ENCODE results near the gene CCL18. TPM values are rescaled to one million over a fixed set of nuclear protein-coding genes. Genes with fewer than 3 reads are reported as not detected.
"Not testable (repeated sequence)": the region's sequence is repeated elsewhere in the genome, so short reads cannot be mapped to it uniquely, and the experiment has no call there.

The CCL18 gene
- total and polyA plus RNA-seq, 2 of the 8 experiments (the other 6 are each of a cell fraction or from before 2014, with no cell fraction given): not detected

DNA sequence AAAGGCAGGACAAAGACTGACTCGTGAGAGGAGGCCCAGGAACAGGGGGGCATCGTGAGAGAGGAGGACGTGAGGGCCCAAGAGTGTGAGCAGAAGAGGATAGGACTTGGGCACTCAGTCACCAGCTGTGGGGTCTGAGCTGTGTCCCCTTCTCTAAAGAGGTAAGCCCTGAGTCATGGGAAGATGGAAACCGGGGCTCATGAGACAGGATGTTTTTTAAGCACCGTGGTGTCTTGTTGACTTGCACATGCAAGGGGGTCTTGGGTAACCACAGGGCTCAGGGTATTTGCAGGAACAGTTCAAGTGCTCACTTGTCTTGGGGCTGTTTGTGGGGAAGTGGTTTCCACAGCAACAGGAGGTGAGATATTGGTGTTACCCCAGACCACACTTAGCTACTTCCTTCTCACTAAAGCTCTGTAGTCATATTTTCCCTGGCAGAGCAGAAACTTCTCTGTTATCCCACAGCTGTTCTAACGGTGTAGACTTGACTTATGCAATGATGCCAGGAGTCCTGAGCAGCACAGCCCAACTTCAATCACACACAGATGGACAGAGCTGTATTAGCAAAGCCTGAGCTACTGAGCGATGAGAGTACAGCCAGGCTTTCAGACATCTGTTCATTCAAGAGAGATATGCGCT lies 18.5 kb downstream of the CCL18 start:
- H3K14ac ChIP-seq (ENCODE audit: insufficient read length); H2BK5ac ChIP-seq (ENCODE audit: low read depth, low read length); H4K20me1 ChIP-seq (replicated peaks in 1 of 2; ENCODE audit: control insufficient read depth in 1 of 2, insufficient read depth in 2 of 2, low read length in 2 of 2); H2BK120ac ChIP-seq (replicated peaks; ENCODE audit: low read depth, low read length); H3K9ac ChIP-seq (replicated peaks in 1 of 4; ENCODE audit: extremely low read depth in 1 of 4, low read depth in 3 of 4, low read length in 3 of 4); H2BK12ac ChIP-seq (ENCODE audit: low read depth, low read length); H3K36me3 ChIP-seq (ENCODE audit: control insufficient read depth in 2 of 4, insufficient read depth in 4 of 4, low read length in 3 of 4); H2AFZ ChIP-seq (ENCODE audit: low read length); H4K91ac ChIP-seq (replicated peaks; ENCODE audit: insufficient read length, low read length); H3K27me3 ChIP-seq (replicated peaks in 1 of 4; ENCODE audit: control insufficient read depth in 3 of 4, extremely low read depth in 1 of 4, insufficient read depth in 3 of 4, low read length in 3 of 4); POLR2A ChIA-PET (ENCODE audit: partially characterized antibody); H3K4me3 ChIP-seq (ENCODE audit: extremely low read depth in 1 of 4, insufficient read depth in 2 of 4, low read depth in 3 of 4, low read length in 4 of 4); H3K79me1 ChIP-seq (ENCODE audit: low read depth, low read length); H3K4me1 ChIP-seq (replicated peaks in 1 of 4; ENCODE audit: control insufficient read depth in 3 of 4, insufficient read depth in 4 of 4, low read length in 3 of 4); H2AK5ac ChIP-seq (ENCODE audit: low read depth, low read length); H3K4ac ChIP-seq (replicated peaks; ENCODE audit: insufficient read length, low read depth, low read length); H3K27ac ChIP-seq (ENCODE audit: low read depth, low read length); H3K79me2 ChIP-seq (ENCODE audit: control insufficient read depth in 1 of 2, insufficient read depth in 2 of 2, low read length in 2 of 2); CTCF ChIA-PET (ENCODE audit: partially characterized antibody); FAIRE-seq; H2BK15ac ChIP-seq (ENCODE audit: low read length); H3K23me2 ChIP-seq (ENCODE audit: low read depth, low read length); H2BK20ac ChIP-seq (ENCODE audit: low read length); H3K4me2 ChIP-seq (ENCODE audit: insufficient read depth in 1 of 2, low read depth in 2 of 2, low read length in 2 of 2); H3K9me3 ChIP-seq (ENCODE audit: insufficient read depth in 2 of 2, low read depth in 1 of 2, low read length in 1 of 2); H4K8ac ChIP-seq (ENCODE audit: extremely low read depth, insufficient read depth, low read length); DNase-seq (ENCODE audit: low read depth in 1 of 2, low spot score in 2 of 2); H3K56ac ChIP-seq (replicated peaks; ENCODE audit: insufficient read length, low read depth, low read length); H3K18ac ChIP-seq (ENCODE audit: extremely low read depth, low read length); H3K23ac ChIP-seq (ENCODE audit: insufficient read length); H4K5ac ChIP-seq (ENCODE audit: insufficient read length, low read depth, low read length): not testable (repeated sequence)
- WGBS, 2 experiments (ENCODE audit: extremely low coverage in 1 of 2, insufficient coverage in 1 of 2, insufficient read length in 1 of 2, insufficient replicate concordance in 2 of 2, low coverage in 1 of 2, low lambda C conversion rate in 2 of 2, missing lambda C conversion rate in 1 of 2): 92% methylated on average over 8 of the region's 8 CpGs; no CpG with 5 or more reads in 1 of the 2 experiments

- H3K23me2 ChIP-seq (ENCODE audit: low read depth, low read length); H3K14ac ChIP-seq (ENCODE audit: insufficient read length); H3K27ac ChIP-seq (ENCODE audit: low read depth, low read length); POLR2A ChIA-PET (ENCODE audit: partially characterized antibody); H3K4me2 ChIP-seq (ENCODE audit: insufficient read depth in 1 of 2, low read depth in 2 of 2, low read length in 2 of 2); H3K18ac ChIP-seq (ENCODE audit: extremely low read depth, low read length); H4K8ac ChIP-seq (ENCODE audit: extremely low read depth, insufficient read depth, low read length); H2BK20ac ChIP-seq (ENCODE audit: low read length); CTCF ChIA-PET (ENCODE audit: partially characterized antibody); H2BK120ac ChIP-seq (replicated peaks; ENCODE audit: low read depth, low read length); H3K79me2 ChIP-seq (ENCODE audit: control insufficient read depth in 1 of 2, insufficient read depth in 2 of 2, low read length in 2 of 2); H3K9me3 ChIP-seq (ENCODE audit: insufficient read depth in 2 of 2, low read depth in 1 of 2, low read length in 1 of 2); H2BK12ac ChIP-seq (ENCODE audit: low read depth, low read length); H2AFZ ChIP-seq (ENCODE audit: low read length); H2AK5ac ChIP-seq (ENCODE audit: low read depth, low read length); H3K79me1 ChIP-seq (ENCODE audit: low read depth, low read length); H4K91ac ChIP-seq (replicated peaks; ENCODE audit: insufficient read length, low read length); H3K9ac ChIP-seq (replicated peaks in 1 of 4; ENCODE audit: extremely low read depth in 1 of 4, low read depth in 3 of 4, low read length in 3 of 4); FAIRE-seq; H3K23ac ChIP-seq (ENCODE audit: insufficient read length); H2BK5ac ChIP-seq (ENCODE audit: low read depth, low read length); H3K56ac ChIP-seq (replicated peaks; ENCODE audit: insufficient read length, low read depth, low read length); H3K36me3 ChIP-seq (ENCODE audit: control insufficient read depth in 2 of 4, insufficient read depth in 4 of 4, low read length in 3 of 4); H3K27me3 ChIP-seq (replicated peaks in 1 of 4; ENCODE audit: control insufficient read depth in 3 of 4, extremely low read depth in 1 of 4, insufficient read depth in 3 of 4, low read length in 3 of 4); H3K4me1 ChIP-seq (replicated peaks in 1 of 4; ENCODE audit: control insufficient read depth in 3 of 4, insufficient read depth in 4 of 4, low read length in 3 of 4); DNase-seq (ENCODE audit: low read depth in 1 of 2, low spot score in 2 of 2); H4K20me1 ChIP-seq (replicated peaks in 1 of 2; ENCODE audit: control insufficient read depth in 1 of 2, insufficient read depth in 2 of 2, low read length in 2 of 2); H4K5ac ChIP-seq (ENCODE audit: insufficient read length, low read depth, low read length); H3K4me3 ChIP-seq (ENCODE audit: extremely low read depth in 1 of 4, insufficient read depth in 2 of 4, low read depth in 3 of 4, low read length in 4 of 4); H2BK15ac ChIP-seq (ENCODE audit: low read length); H3K4ac ChIP-seq (replicated peaks; ENCODE audit: insufficient read length, low read depth, low read length): not testable (repeated sequence)
- 95% methylated on average over 2 of the region's 2 CpGs; no CpG with 5 or more reads in 1 of the 2 experiments for WGBS, 2 experiments (ENCODE audit: extremely low coverage in 1 of 2, insufficient coverage in 1 of 2, insufficient read length in 1 of 2, insufficient replicate concordance in 2 of 2, low coverage in 1 of 2, low lambda C conversion rate in 2 of 2, missing lambda C conversion rate in 1 of 2)
Measured at GRCh38 chr17:36083691-36084090, 19.6 kb downstream of the CCL18 start.

Measured in H1 (cell line).